GM23338 (cell line): ENCODE results near the gene BCOR.

Experiments used
- CTCF ChIP-seq, 2 experiments: fragments of 200-600 bp in 1 of 2; sonication (generic) in 1 of 2; conservative IDR thresholded peaks; 2 replicates each; pipeline versions ENCODE4 v1.5.1 to v1.6.1; 2016 to 2017; ENCODE audit warnings: antibody characterized with exemption in 2 of 2, low read depth in 2 of 2, mild to moderate bottlenecking in 2 of 2, moderate library complexity in 1 of 2
- POLR2AphosphoS5 ChIP-seq: IDR thresholded peaks from 2 replicates; pipeline ENCODE4 v1.6.1; 2016; ENCODE audit warnings: antibody characterized with exemption, low read depth

GRCh38 chrX:40094041-40094899 lies 3.5 kb downstream of the BCOR start:
- no peak for TF ChIP-seq POLR2AphosphoS5
- no peak for TF ChIP-seq CTCF (conservative IDR thresholded peaks at IDR 0.05; ENCODE audit: low read depth in 2 of 2)
